ENCODE data around the gene PPIL1. TPM values are rescaled to one million over a fixed set of nuclear protein-coding genes. Genes with fewer than 3 reads are reported as not detected.

The PPIL1 gene
- polyA plus RNA-seq, 1 donor from 2014 or later, result 104 TPM

DNA sequence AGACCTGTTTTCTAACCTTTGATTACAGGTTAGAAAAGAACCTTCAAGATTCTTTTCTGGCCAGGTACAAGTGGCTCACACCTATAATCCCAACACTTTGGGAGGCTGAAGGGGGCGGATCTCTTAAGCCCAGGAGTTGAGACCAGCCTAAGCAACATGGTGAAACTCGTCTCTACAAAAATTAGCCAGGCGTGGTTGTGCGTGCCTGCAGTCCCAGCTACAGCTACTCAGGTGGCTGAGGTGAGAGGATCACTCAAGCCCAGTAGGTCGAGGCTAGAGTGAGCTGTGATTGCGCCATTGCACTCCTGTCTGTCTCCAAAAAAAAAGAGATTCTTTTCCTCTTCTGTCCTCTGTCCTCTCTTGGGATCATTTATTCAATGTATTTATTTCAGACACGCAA lies 14.5 kb downstream of the PPIL1 start:
- no peaks in the 10 kb centered on the region for H4K20me1 ChIP-seq (ENCODE audit: insufficient read depth)
- peaks cover 6% of the 10 kb centered on the region for H3K79me2 ChIP-seq (replicated peaks; ENCODE audit: insufficient read depth, low read length)

GRCh38 chr6:36858407-36858981 lies 16.1 kb downstream of the PPIL1 start:
- H2AFZ ChIP-seq (ENCODE audit: low read depth, low read length), result no peak overlapping the region
- H3F3A ChIP-seq (ENCODE audit: insufficient read depth, low read length, poor library complexity, severe bottlenecking), result no peaks in the 10 kb centered on the region
- no peaks in the 10 kb centered on the region for H3K9me3 ChIP-seq (ENCODE audit: low read length)
- no peak overlapping the region for H3K4me3 ChIP-seq (ENCODE audit: low read length)
- TF ChIP-seq MXI1 (conservative IDR thresholded peaks at IDR 0.05; ENCODE audit: poor library complexity, severe bottlenecking), result no peak
- TF ChIP-seq TAF1 (IDR thresholded peaks at IDR 0.05; ENCODE audit: low read depth), result no peak
- TF ChIP-seq EZH2 (IDR thresholded peaks at IDR 0.05; ENCODE audit: borderline replicate concordance, insufficient read depth, low read length, poor library complexity, severe bottlenecking), result no peak
- TF ChIP-seq, protein P1, sequence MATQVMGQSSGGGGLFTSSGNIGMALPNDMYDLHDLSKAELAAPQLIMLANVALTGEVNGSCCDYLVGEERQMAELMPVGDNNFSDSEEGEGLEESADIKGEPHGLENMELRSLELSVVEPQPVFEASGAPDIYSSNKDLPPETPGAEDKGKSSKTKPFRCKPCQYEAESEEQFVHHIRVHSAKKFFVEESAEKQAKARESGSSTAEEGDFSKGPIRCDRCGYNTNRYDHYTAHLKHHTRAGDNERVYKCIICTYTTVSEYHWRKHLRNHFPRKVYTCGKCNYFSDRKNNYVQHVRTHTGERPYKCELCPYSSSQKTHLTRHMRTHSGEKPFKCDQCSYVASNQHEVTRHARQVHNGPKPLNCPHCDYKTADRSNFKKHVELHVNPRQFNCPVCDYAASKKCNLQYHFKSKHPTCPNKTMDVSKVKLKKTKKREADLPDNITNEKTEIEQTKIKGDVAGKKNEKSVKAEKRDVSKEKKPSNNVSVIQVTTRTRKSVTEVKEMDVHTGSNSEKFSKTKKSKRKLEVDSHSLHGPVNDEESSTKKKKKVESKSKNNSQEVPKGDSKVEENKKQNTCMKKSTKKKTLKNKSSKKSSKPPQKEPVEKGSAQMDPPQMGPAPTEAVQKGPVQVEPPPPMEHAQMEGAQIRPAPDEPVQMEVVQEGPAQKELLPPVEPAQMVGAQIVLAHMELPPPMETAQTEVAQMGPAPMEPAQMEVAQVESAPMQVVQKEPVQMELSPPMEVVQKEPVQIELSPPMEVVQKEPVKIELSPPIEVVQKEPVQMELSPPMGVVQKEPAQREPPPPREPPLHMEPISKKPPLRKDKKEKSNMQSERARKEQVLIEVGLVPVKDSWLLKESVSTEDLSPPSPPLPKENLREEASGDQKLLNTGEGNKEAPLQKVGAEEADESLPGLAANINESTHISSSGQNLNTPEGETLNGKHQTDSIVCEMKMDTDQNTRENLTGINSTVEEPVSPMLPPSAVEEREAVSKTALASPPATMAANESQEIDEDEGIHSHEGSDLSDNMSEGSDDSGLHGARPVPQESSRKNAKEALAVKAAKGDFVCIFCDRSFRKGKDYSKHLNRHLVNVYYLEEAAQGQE (IDR thresholded peaks at IDR 0.05; ENCODE audit: borderline replicate concordance), result no peak
- no peak for TF ChIP-seq EP300 (conservative IDR thresholded peaks at IDR 0.05; ENCODE audit: poor library complexity, severe bottlenecking)
- no peak for TF ChIP-seq POLR2AphosphoS5 (IDR thresholded peaks at IDR 0.05)
- TF ChIP-seq, protein P2, sequence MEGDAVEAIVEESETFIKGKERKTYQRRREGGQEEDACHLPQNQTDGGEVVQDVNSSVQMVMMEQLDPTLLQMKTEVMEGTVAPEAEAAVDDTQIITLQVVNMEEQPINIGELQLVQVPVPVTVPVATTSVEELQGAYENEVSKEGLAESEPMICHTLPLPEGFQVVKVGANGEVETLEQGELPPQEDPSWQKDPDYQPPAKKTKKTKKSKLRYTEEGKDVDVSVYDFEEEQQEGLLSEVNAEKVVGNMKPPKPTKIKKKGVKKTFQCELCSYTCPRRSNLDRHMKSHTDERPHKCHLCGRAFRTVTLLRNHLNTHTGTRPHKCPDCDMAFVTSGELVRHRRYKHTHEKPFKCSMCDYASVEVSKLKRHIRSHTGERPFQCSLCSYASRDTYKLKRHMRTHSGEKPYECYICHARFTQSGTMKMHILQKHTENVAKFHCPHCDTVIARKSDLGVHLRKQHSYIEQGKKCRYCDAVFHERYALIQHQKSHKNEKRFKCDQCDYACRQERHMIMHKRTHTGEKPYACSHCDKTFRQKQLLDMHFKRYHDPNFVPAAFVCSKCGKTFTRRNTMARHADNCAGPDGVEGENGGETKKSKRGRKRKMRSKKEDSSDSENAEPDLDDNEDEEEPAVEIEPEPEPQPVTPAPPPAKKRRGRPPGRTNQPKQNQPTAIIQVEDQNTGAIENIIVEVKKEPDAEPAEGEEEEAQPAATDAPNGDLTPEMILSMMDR (IDR thresholded peaks at IDR 0.05; ENCODE audit: poor library complexity, severe bottlenecking), result no peak
- TF ChIP-seq SMC3 (conservative IDR thresholded peaks at IDR 0.05; ENCODE audit: poor library complexity), result no peak
- TF ChIP-seq RAD21 (conservative IDR thresholded peaks at IDR 0.05), result no peak
- H3K9me2 ChIP-seq (ENCODE audit: insufficient read depth, low read length), result no peaks in the 10 kb centered on the region
- no peaks in the 10 kb centered on the region for H4K20me1 ChIP-seq (ENCODE audit: insufficient read depth)
- H3K79me2 ChIP-seq (replicated peaks; ENCODE audit: insufficient read depth, low read length), result peaks cover 6% of the 10 kb centered on the region
- H3K27ac ChIP-seq (ENCODE audit: low read length), result no peak overlapping the region
- H3K9ac ChIP-seq (ENCODE audit: low read length), result no peak overlapping the region
- H3K27me3 ChIP-seq (ENCODE audit: insufficient read depth, low read depth, low read length), result no peaks in the 10 kb centered on the region
- no peaks in the 10 kb centered on the region for H3K36me3 ChIP-seq (ENCODE audit: insufficient read depth, low read length)
- H3K4me2 ChIP-seq (ENCODE audit: low read length), result no peak overlapping the region

More for the DNA sequence above, 14.5 kb downstream of the PPIL1 start:
- Histone ChIP-seq H3K36me3 (ENCODE audit: insufficient read depth, low read length) (no peaks in the 10 kb centered on the region), H3K27me3 (ENCODE audit: insufficient read depth, low read depth, low read length) (no peaks in the 10 kb centered on the region), H3K9ac (ENCODE audit: low read length) (no peak overlapping the region), H3K9me3 (ENCODE audit: low read length) (no peaks in the 10 kb centered on the region), H3K27ac (ENCODE audit: low read length) (no peak overlapping the region), H3K4me3 (ENCODE audit: low read length) (no peak overlapping the region), H3K9me2 (ENCODE audit: insufficient read depth, low read length) (no peaks in the 10 kb centered on the region), H2AFZ (ENCODE audit: low read depth, low read length) (no peak overlapping the region), H3K4me2 (ENCODE audit: low read length) (no peak overlapping the region), H3F3A (ENCODE audit: insufficient read depth, low read length, poor library complexity, severe bottlenecking) (no peaks in the 10 kb centered on the region)
- TF ChIP-seq, protein P2 (IDR thresholded peaks at IDR 0.05; ENCODE audit: poor library complexity, severe bottlenecking), result no peak
- TF ChIP-seq TAF1 (IDR thresholded peaks at IDR 0.05; ENCODE audit: low read depth) (no peak), RAD21 (conservative IDR thresholded peaks at IDR 0.05) (no peak), MXI1 (conservative IDR thresholded peaks at IDR 0.05; ENCODE audit: poor library complexity, severe bottlenecking) (no peak)

Data from neural cell (in vitro differentiated cells).